NT2/D1 (cell line): ENCODE results near the gene SIRT2.
A peak's percentile ranks its signal among the peaks of the same experiment; 100 is the strongest.
"Not testable (repeated sequence)": the region's sequence is repeated elsewhere in the genome, so short reads cannot be mapped to it uniquely, and the experiment has no call there.

Experiments used
- DNase-seq: peaks from one replicate; pipeline ENCODE4 v3.0.0-alpha.2; 2011; ENCODE audit warnings: low read depth, low spot score
- H3K27me3 ChIP-seq: 2 replicates; pipeline ENCODE4 v1.6.0; 2011; ENCODE audit warnings: mild to moderate bottlenecking; ENCODE audit not compliant: insufficient read length, insufficient read depth
- H3K36me3 ChIP-seq: 2 replicates; pipeline ENCODE4 v1.6.1; 2011; ENCODE audit warnings: mild to moderate bottlenecking, low read length, mixed read lengths; ENCODE audit not compliant: insufficient read depth, insufficient read length
- H3K4me1 ChIP-seq: 2 replicates; pipeline ENCODE4 v1.5.1; 2011; ENCODE audit not compliant: insufficient read depth, insufficient read length
- H3K4me3 ChIP-seq: 2 replicates; pipeline ENCODE4 v1.5.1; 2011; ENCODE audit warnings: low read depth; ENCODE audit not compliant: insufficient read length
- H3K9ac ChIP-seq: 2 replicates; pipeline ENCODE4 v1.6.0; 2011; ENCODE audit warnings: low read depth; ENCODE audit not compliant: insufficient read length
- H3K9me3 ChIP-seq: 2 replicates; pipeline ENCODE4 v1.5.1; 2011; ENCODE audit warnings: mild to moderate bottlenecking, low read length; ENCODE audit not compliant: insufficient read depth
- SUZ12 ChIP-seq: IDR thresholded peaks from 2 replicates; pipeline ENCODE4 v1.6.1; 2011; ENCODE audit not compliant: insufficient read length, insufficient read depth; ENCODE audit errors: extremely low read depth
- YY1 ChIP-seq: IDR thresholded peaks from 2 replicates; pipeline ENCODE4 v1.6.1; 2011; ENCODE audit not compliant: insufficient read length, insufficient read depth
- ZNF274 ChIP-seq: IDR thresholded peaks from 2 replicates; pipeline ENCODE4 v1.6.1; 2011; ENCODE audit warnings: mild to moderate bottlenecking, low read depth, low read length

SIRT2 gene

DNA sequence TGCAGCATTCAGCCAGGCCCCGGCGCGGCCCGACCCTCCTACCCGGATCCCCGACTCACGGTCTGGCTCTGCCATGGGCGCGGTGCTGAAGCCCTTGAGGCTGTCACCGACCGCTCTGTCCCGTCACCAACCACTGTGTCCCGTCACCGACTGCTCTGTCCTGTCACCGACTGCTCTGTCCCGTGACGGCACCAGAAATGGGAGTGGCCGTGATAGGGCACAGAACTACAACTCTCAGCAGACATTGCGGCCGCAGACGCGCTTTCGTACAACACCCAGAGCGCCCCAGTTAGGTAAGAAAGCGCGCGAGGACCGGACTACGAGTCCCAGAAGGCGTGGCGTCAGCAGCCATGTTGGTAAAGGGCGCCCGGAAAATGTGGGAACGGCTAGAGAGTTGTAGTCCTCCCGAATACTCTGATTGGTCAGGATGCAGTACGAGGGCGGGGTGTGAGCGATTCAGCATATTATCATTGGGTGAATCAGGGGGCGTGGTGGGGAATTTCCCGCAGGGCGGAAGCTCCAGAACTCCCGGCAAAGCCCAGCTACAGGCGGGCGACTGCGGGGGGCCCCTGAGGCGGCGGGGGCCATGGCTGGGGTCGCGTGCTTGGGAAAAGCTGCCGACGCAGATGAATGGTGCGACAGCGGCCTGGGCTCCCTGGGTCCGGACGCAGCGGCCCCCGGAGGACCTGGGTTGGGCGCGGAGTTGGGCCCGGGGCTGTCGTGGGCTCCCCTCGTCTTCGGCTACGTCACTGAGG lies at the start of gene SIRT2, which contains the start of gene NFKBIB:
SIRT2 (minus strand) TSS at position 172 of the 755 bp plus-strand sequence; CDS start at position 75, 97 bp downstream.
NFKBIB (plus strand) TSS at position 523 of the 755 bp plus-strand sequence; CDS start at position 587, 64 bp downstream.
- peak; percentile 97 for DNase-seq
- Histone ChIP-seq H3K27me3 (peaks cover 5% of the 10 kb centered on the region), H3K9ac (peak within 1 kb of the TSS; percentile 70), H3K9me3 (no peaks in the 10 kb centered on the region), H3K36me3 (peaks cover 7% of the 10 kb centered on the region), H3K4me3 (peak within 1 kb of the TSS; percentile 64), H3K4me1 (peaks cover 9% of the 10 kb centered on the region)
- TF ChIP-seq ZNF274 (no peak), SUZ12 (no peak), YY1 (peak; percentile 95)

DNA sequence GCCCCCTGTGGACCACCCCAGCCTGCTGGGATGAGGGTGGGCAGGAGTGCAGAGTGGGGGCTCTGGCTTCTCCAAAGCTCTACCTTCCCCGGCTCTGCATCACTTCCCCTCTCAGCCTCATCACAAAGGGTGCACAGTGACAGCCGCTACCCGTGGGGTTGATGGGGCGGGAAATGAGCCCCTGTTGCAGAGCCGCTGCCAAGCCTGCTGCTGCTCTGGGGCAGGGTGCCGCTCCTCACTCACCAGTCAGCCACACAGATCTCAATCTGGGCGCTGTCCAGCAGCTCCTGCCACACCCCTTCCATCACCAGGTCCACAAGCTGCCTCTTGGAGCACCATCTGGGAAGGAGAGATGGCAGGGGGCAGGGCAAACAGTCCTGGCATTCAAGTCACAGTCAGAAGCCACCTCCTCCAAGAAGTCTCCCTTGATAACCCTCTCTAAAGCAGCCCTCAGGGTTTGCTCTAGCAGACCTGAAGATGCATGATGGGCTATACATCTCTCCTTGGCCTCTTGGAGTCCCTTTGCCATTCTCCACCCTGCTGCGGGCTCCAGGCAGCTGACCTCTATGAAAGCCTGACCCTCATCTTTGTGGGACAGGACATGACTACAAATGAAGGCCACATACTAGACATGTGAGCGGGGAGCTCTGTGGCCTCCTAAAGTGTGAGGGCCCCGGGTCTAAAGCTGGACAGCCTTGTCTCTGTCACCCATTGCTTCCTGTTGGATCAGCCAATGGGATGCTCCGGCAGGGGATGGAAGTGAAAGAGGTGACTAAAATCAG lies 47.0 kb upstream of the SIRT2 start:
- Histone ChIP-seq H3K4me3 (no peak overlapping the region), H3K9ac (no peak overlapping the region), H3K36me3 (peaks cover 46% of the 10 kb centered on the region), H3K27me3 (no peaks in the 10 kb centered on the region), H3K4me1 (peaks cover 3% of the 10 kb centered on the region), H3K9me3 (no peaks in the 10 kb centered on the region; the same call in 1 of the 2 replicates)
- no peak for DNase-seq
- no peak for TF ChIP-seq ZNF274

DNA sequence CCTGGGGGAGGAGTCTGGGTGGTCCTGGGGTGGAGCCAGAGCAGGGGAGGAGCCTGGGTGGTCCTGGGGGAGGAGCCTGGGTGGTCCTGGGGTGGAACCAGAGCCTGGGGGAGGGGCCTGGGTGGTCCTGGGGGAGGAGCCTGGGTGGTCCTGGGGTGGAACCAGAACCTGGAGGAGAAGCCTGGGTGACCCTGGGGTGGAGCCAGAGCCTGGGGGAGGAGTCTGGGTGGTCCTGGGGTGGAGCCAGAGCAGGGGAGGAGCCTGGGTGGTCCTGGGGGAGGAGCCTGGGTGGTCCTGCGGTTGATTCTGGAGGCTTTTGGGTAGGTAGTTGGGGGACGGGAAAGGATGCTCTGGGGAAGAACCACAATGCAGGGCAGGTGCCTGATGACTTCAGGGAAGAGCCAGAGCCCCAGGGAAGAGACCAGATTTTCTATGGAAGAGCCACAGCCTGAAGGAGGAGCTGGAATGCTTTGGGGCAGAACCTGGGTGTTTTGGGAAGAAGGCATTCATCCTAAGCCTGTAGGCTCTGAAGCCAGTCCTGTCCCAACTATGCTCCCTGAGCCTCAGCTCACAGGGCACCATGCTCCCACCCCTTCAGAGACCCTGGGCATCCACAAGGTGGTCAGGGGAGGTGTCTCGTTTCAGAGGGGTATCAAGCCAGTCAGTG lies 46.3 kb upstream of the SIRT2 start:
- no peak overlapping the region for H3K9ac ChIP-seq
- no peak for TF ChIP-seq SUZ12
- no peak for TF ChIP-seq ZNF274
- TF ChIP-seq YY1: no peak
- no peaks in the 10 kb centered on the region for H3K27me3 ChIP-seq
- no peak overlapping the region for H3K4me3 ChIP-seq
- peaks cover 3% of the 10 kb centered on the region for H3K4me1 ChIP-seq
- H3K9me3 ChIP-seq: no peaks in the 10 kb centered on the region; the same call in 1 of the 2 replicates
- DNase-seq: no peak
- peaks cover 43% of the 10 kb centered on the region for H3K36me3 ChIP-seq

DNA sequence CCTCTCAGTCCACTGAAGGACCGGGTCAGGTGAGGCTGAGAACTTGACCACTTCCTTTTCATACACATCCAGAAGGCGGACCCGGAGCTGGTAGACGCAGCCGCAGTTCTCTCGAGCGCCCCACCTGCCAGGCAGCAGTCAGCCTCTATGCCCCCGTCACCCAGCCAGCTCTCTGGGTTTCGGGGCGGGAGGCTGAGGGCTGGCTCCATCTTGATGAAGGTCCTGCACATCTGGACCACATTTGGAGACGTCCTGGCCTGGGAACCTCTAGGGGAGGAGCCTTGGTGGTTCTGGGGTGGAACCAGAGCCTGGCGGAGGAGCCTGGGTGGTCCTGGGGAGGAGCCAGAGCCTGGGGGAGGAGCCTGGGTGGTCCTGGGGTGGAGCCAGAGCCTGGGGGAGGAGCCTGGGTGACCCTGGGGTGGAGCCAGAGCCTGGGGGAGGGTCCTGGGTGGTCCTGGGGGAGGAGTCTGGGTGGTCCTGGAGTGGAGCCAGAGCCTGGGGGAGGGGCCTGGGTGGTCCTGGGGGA lies 45.6 kb upstream of the SIRT2 start:
- DNase-seq: no peak
- H3K4me3 ChIP-seq: no peak overlapping the region

DNA sequence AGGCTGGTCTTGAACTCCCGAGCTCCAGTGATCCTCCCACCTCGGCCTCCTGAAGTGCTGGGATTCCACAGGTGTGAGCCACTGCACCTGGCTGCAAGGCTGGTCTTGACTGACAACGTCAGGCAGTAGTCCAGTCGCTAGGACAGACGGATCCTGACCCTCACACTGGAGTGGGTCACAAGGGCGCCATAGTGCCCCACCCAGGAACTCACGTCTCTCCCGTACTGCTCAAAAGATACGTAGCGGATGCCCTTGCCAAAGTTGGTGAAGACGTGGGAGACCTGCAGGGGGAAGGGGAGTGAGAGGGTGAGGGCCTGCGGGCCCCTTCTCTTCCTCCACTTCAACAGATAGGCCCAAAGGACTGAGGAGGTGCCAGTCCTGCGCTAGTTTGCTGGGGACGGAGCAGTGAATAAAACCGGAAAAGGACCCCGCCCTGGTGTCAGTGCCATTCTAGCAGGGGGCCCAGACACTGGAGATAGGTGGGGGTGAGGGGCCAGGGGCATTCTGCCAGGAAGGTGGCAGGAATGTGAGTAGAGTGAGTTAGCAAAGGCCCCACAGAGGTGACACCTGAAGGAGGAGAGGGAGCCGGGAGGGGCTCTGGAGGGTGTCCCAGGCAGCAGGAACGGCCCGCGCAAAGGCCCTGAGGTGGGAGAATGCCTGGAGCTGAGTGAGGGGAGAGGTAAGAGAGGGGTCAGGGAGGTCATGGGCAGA lies 43.2 kb upstream of the SIRT2 start:
- Histone ChIP-seq H3K36me3 (peaks cover 39% of the 10 kb centered on the region), H3K27me3 (no peaks in the 10 kb centered on the region), H3K9me3 (no peaks in the 10 kb centered on the region; the same call in 1 of the 2 replicates), H3K4me1 (no peaks in the 10 kb centered on the region), H3K4me3 (no peak overlapping the region), H3K9ac (no peak overlapping the region)
- TF ChIP-seq ZNF274 (no peak), SUZ12 (no peak), YY1 (no peak)
- DNase-seq: no peak

More for the DNA sequence above, 45.6 kb upstream of the SIRT2 start:
- H3K9ac ChIP-seq: no peak overlapping the region
- peaks cover 43% of the 10 kb centered on the region for H3K36me3 ChIP-seq
- no peaks in the 10 kb centered on the region for H3K27me3 ChIP-seq
- H3K9me3 ChIP-seq: no peaks in the 10 kb centered on the region; the same call in 1 of the 2 replicates
- TF ChIP-seq YY1 (no peak), SUZ12 (no peak), ZNF274 (no peak)
- peaks cover 1% of the 10 kb centered on the region for H3K4me1 ChIP-seq

DNA sequence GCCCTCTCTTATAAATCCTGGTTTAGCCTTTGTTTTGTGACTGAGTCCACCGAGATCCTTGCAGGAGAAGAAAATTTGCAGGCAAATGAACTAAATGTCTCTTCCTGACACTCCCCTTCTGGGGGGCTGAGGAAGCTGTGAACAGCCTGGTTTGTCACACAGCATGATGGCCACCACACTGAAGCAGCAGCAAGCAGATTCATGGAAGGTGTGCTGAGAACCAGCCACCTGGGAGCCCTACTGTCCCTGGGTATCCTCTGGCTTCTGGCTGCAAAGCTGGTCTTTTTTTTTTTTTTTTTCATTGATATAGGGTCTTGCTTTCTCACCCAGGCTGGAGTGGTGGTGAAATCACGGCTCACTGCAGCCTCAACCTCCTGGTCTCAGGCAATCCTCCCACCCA lies 42.6 kb upstream of the SIRT2 start:
- H3K27me3 ChIP-seq: no peaks in the 10 kb centered on the region
- no peaks in the 10 kb centered on the region for H3K4me1 ChIP-seq
- H3K4me3 ChIP-seq: no peak overlapping the region
- peaks cover 34% of the 10 kb centered on the region for H3K36me3 ChIP-seq
- H3K9me3 ChIP-seq: no peaks in the 10 kb centered on the region; the same call in 1 of the 2 replicates
- DNase-seq: no peak
- H3K9ac ChIP-seq: no peak overlapping the region
- TF ChIP-seq ZNF274: no peak
- TF ChIP-seq YY1: no peak
- TF ChIP-seq SUZ12: no peak

DNA sequence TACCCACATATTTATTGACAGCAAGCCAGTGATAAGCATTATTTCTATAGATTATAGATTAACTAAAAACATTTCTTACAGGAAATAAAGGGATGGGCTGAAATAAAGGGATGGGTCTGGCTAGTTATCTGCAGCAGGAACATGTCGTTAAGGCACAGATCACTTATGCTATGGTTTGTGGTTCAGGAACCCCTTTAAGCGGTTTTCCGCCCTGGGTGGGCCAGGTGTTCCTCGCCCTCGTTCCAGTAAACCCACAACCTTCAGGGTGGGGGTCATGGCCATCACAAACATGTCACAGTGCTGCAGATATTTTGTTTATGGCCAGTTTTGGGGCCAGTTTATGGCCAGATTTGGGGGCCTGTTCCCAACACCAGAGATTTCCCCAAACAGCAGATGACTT lies 42.0 kb upstream of the SIRT2 start:
- H3K4me1 ChIP-seq, H3K9me3 ChIP-seq, H3K9ac ChIP-seq, H3K27me3 ChIP-seq, DNase-seq, H3K4me3 ChIP-seq: not testable (repeated sequence)
- H3K36me3 ChIP-seq: peaks cover 29% of the 10 kb centered on the region
